Upper lobe of right lung (tissue), 1 donor: ENCODE measurements around the gene PGLYRP1. TPM values are rescaled to one million over a fixed set of nuclear protein-coding genes. Genes with fewer than 3 reads are reported as not detected.

Experiments used
- microRNA-seq: library from miRNA; unstranded; fragments of <30 nt; microRNA quantifications from one replicate; pipeline ENCODE4 v1.2.0, GENCODE V29; 2020; ENCODE audit warnings: borderline microRNAs expressed
- total RNA-seq: library from RNA; stranded (reverse); fragmentation: NEBNext Ultra II Directional; extraction: Animal tissue kit (Norgen Biotek cat#: 25700); gene quantifications from one replicate; pipeline ENCODE4 v1.2.1, GENCODE V29; 2021
- donor health status: DM: no; HTN: yes; CAD: no; lungs with severe emphysema.

PGLYRP1 gene
- total RNA-seq, 1 donor from 2014 or later: 0.58 TPM

Small RNA genes lying within 50 kb of the gene (microRNA-seq; reads per million reads assigned to microRNA genes)
- 58.3 reads per million, percentile 58 among the genes with 10 or more reads in this experiment for gene MIR769

Other genes with a start within 250 kb of the PGLYRP1 start
- gene DMPK, start 240.6 kb downstream of the PGLYRP1 start, total RNA-seq: 50.1 TPM
- 58.7 TPM for gene DMWD, start 230.2 kb downstream of the PGLYRP1 start, total RNA-seq
- gene RSPH6A, start 207.7 kb downstream of the PGLYRP1 start, total RNA-seq: 0.38 TPM
- gene SYMPK, start 159.9 kb downstream of the PGLYRP1 start, total RNA-seq: 70.6 TPM
- 1.6 TPM for gene FOXA3, start 158.7 kb downstream of the PGLYRP1 start, total RNA-seq
- 25.0 TPM for gene IRF2BP1, start 136.9 kb downstream of the PGLYRP1 start, total RNA-seq
- 7.9 TPM for gene MYPOP, start 120.4 kb downstream of the PGLYRP1 start, total RNA-seq
- gene NANOS2, start 108.3 kb downstream of the PGLYRP1 start, total RNA-seq: not detected
- 21.2 TPM for gene NOVA2, start 49.2 kb downstream of the PGLYRP1 start, total RNA-seq
- 15.4 TPM for gene CCDC61, start 27.6 kb downstream of the PGLYRP1 start, total RNA-seq
- not detected for gene IGFL4, start 17.9 kb upstream of the PGLYRP1 start, total RNA-seq
- gene IGFL3, start 101.6 kb upstream of the PGLYRP1 start, total RNA-seq: not detected
- gene IGFL2, start 125.2 kb upstream of the PGLYRP1 start, total RNA-seq: not detected
- gene IGFL1, start 206.7 kb upstream of the PGLYRP1 start, total RNA-seq: not detected